HAP-1 (cell line): ENCODE results near the gene ATAD3A.
A peak's percentile ranks its signal among the peaks of the same experiment; 100 is the strongest.

Experiments used
- DNase-seq, 2 experiments: peaks; one replicate each; pipeline ENCODE4 v3.0.0-alpha.2; 2016 to 2020; ENCODE audit warnings: low spot score in 2 of 2
- H3K27me3 ChIP-seq: fragments of 250-450 bp; sonication (Bioruptor Pico); 2 replicates; pipeline ENCODE4 v1.5.1; 2020; ENCODE audit warnings: low read depth, mild to moderate bottlenecking, moderate library complexity
- H3K36me3 ChIP-seq: fragments of 250-450 bp; sonication (Bioruptor Pico); replicated peaks from 2 replicates; pipeline ENCODE4 v1.5.1; 2020; ENCODE audit warnings: mild to moderate bottlenecking
- H3K4me1 ChIP-seq: fragments of 250-450 bp; sonication (Bioruptor Pico); 2 replicates; pipeline ENCODE4 v1.5.1; 2020; ENCODE audit warnings: mild to moderate bottlenecking
- H3K4me3 ChIP-seq: fragments of 250-450 bp; sonication (Bioruptor Pico); 2 replicates; pipeline ENCODE4 v1.5.1; 2020; ENCODE audit warnings: mild to moderate bottlenecking, moderate library complexity
- H3K9me3 ChIP-seq: fragments of 250-450 bp; sonication (Bioruptor Pico); 2 replicates; pipeline ENCODE4 v1.5.1; 2020; ENCODE audit warnings: mild to moderate bottlenecking, moderate library complexity
- in situ Hi-C: fragments of 300-500 bp; cut with MboI; formaldehyde crosslinking; loops from 3 replicates; pipeline ENCODE4 v1.14.3; 2020; ENCODE audit warnings: low sequenced_read_pairs, inconsistent platforms, mixed read lengths

The ATAD3A gene

GRCh38 chr1:1567152-1567875 lies 55.4 kb downstream of the ATAD3A start:
- H3K4me1 ChIP-seq = no peaks in the 10 kb centered on the region
- in situ Hi-C loops = no loop called here
- no peaks in the 10 kb centered on the region for H3K27me3 ChIP-seq
- DNase-seq = no peak
- no peak overlapping the region for H3K4me3 ChIP-seq
- peaks cover 70% of the 10 kb centered on the region for H3K36me3 ChIP-seq
- H3K9me3 ChIP-seq = no peaks in the 10 kb centered on the region

GRCh38 chr1:1567891-1568291 lies 55.9 kb downstream of the ATAD3A start:
- Histone ChIP-seq H3K9me3 (no peaks in the 10 kb centered on the region), H3K4me1 (no peaks in the 10 kb centered on the region; the same call in 1 of the 2 replicates), H3K4me3 (no peak overlapping the region), H3K36me3 (peaks cover 69% of the 10 kb centered on the region), H3K27me3 (no peaks in the 10 kb centered on the region)
- DNase-seq = no peak
- in situ Hi-C loops = no loop called here

- in situ Hi-C loops = no loop called here
- DNase-seq = no peak
- Histone ChIP-seq H3K9me3 (no peaks in the 10 kb centered on the region), H3K36me3 (peaks cover 60% of the 10 kb centered on the region), H3K4me1 (no peaks in the 10 kb centered on the region; the same call in 1 of the 2 replicates), H3K27me3 (no peaks in the 10 kb centered on the region), H3K4me3 (no peak overlapping the region)
Observed at GRCh38 chr1:1569341-1569740, 57.4 kb downstream of the ATAD3A start.

GRCh38 chr1:1573843-1574720 lies 62.1 kb downstream of the ATAD3A start:
- peak; percentile 60 to 75 for DNase-seq
- no peaks in the 10 kb centered on the region for H3K9me3 ChIP-seq
- H3K4me3 ChIP-seq = peak overlapping the region; percentile 100
- peaks cover 38% of the 10 kb centered on the region for H3K36me3 ChIP-seq
- peaks cover 4% of the 10 kb centered on the region for H3K4me1 ChIP-seq
- in situ Hi-C loops = no loop called here
- no peaks in the 10 kb centered on the region for H3K27me3 ChIP-seq

- H3K36me3 ChIP-seq = peaks cover 30% of the 10 kb centered on the region
- in situ Hi-C loops = loop anchor here (5.0 kb wide), 1 partner anchor 37 kb away; no protein-coding TSS in a partner anchor
- H3K4me1 ChIP-seq = peaks cover 6% of the 10 kb centered on the region
- no peaks in the 10 kb centered on the region for H3K27me3 ChIP-seq
- peak; percentile 81 to 94 for DNase-seq
- no peaks in the 10 kb centered on the region for H3K9me3 ChIP-seq
- H3K4me3 ChIP-seq = peak within 1 kb of the TSS; percentile 100
Observed at GRCh38 chr1:1574721-1575537, 63.0 kb downstream of the ATAD3A start, which contains the start of gene SSU72. Gene SSU72 (minus strand): TSS chr1:1574863. CDS start chr1:1574557, 306 bp downstream.

- Histone ChIP-seq H3K4me3 (no peak overlapping the region), H3K27me3 (no peaks in the 10 kb centered on the region), H3K4me1 (peaks cover 19% of the 10 kb centered on the region), H3K36me3 (peaks cover 13% of the 10 kb centered on the region), H3K9me3 (no peaks in the 10 kb centered on the region)
- in situ Hi-C loops = loop anchor here (5.0 kb wide), 1 partner anchor 35 kb away; no protein-coding TSS in a partner anchor
- DNase-seq = no peak
Observed at GRCh38 chr1:1577367-1578011, 65.5 kb downstream of the ATAD3A start.

- in situ Hi-C loops = loop anchor here (5.0 kb wide), 1 partner anchor 34 kb away; no protein-coding TSS in a partner anchor
- Histone ChIP-seq H3K27me3 (no peaks in the 10 kb centered on the region), H3K4me3 (no peak overlapping the region), H3K9me3 (no peaks in the 10 kb centered on the region), H3K4me1 (peaks cover 19% of the 10 kb centered on the region), H3K36me3 (peaks cover 8% of the 10 kb centered on the region; the same call in 1 of the 2 replicates)
- no peak for DNase-seq
Observed at GRCh38 chr1:1578371-1578940, 66.5 kb downstream of the ATAD3A start.

- H3K36me3 ChIP-seq = no peaks in the 10 kb centered on the region
- no peak overlapping the region for H3K4me3 ChIP-seq
- in situ Hi-C loops = no loop called here
- no peaks in the 10 kb centered on the region for H3K9me3 ChIP-seq
- no peak for DNase-seq
- no peaks in the 10 kb centered on the region for H3K27me3 ChIP-seq
- peaks cover 14% of the 10 kb centered on the region for H3K4me1 ChIP-seq
Observed at GRCh38 chr1:1582585-1583346, 70.8 kb downstream of the ATAD3A start.

- no peak for DNase-seq
- H3K4me1 ChIP-seq = peaks cover 14% of the 10 kb centered on the region
Observed at GRCh38 chr1:1583347-1584010, 71.5 kb downstream of the ATAD3A start.

More at GRCh38 chr1:1583347-1584010, 71.5 kb downstream of the ATAD3A start:
- Histone ChIP-seq H3K27me3 (no peaks in the 10 kb centered on the region), H3K36me3 (no peaks in the 10 kb centered on the region), H3K4me3 (no peak overlapping the region), H3K9me3 (no peaks in the 10 kb centered on the region)
- in situ Hi-C loops = no loop called here
